ENCODE measurements around the gene NMNAT3.

The NMNAT3 gene

DNA sequence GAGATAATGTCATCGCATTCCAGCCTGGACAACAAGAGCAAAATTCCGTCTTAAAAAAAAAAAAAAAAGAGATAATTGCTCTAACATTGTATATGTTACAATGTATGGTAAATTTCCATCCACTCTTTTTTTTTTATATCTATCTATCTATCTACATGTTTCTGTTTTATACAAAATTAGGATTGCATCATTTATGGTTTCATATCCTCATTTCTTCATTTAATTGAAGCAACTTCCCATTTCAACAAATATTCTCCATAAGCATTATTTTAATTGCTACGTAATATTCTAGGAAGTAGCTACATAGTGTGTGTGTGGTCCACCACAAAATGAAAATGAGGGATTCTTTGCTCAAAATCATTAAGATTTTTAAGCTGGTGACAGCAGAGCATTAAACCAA lies 156.6 kb downstream of the NMNAT3 start:
- no peak for DNase-seq (ENCODE audit: low read depth)

- DNase-seq (ENCODE audit: low read depth) = no peak
Measured at GRCh38 chr3:139519998-139520737, 157.6 kb downstream of the NMNAT3 start.

- DNase-seq (ENCODE audit: low read depth) = no peak
Measured at GRCh38 chr3:139518926-139519842, 158.6 kb downstream of the NMNAT3 start.

DNA sequence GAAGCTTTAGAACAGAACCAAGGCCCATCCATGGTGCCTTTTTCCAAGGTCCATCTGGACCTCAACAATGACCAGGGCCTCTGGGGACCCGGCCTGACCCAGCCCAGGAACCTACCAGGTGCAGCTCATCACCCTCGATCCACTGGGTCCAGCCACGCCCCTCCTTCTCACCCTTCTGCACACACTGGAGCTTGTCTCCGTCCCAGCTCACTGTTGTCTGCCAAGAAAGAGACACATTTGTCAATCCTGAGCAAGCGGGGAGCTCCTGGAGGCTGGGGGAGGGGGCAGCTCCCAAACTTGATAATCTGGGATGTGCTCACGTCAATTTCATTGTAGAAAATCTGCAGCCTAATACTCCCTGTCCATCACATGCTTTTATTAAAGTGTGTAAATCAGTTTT lies 159.5 kb downstream of the NMNAT3 start:
- no peak for DNase-seq (ENCODE audit: low read depth)

GRCh38 chr3:139517321-139518065 lies 160.3 kb downstream of the NMNAT3 start:
- no peak for DNase-seq (ENCODE audit: low read depth)

GRCh38 chr3:139514741-139515140 lies 163.0 kb downstream of the NMNAT3 start:
- DNase-seq (ENCODE audit: low read depth) = no peak

All from GM04504 (cell line).